ENCODE data around the gene CCDC196.
A peak's percentile ranks its signal among the peaks of the same experiment; 100 is the strongest.
"Not testable (repeated sequence)": the region's sequence is repeated elsewhere in the genome, so short reads cannot be mapped to it uniquely, and the experiment has no call there.

CCDC196 gene

GRCh38 chr14:66495218-66496098, 9.3 kb downstream of the CCDC196 start:
- DNase-seq (ENCODE audit: low spot score): peak; percentile 16

GRCh38 chr14:66496188-66496807, 10.1 kb downstream of the CCDC196 start:
- no peak for DNase-seq (ENCODE audit: low spot score)

GRCh38 chr14:66496911-66497310, 10.7 kb downstream of the CCDC196 start:
- no peak for DNase-seq (ENCODE audit: low spot score)

- DNase-seq (ENCODE audit: low spot score): no peak
These were observed 12.1 kb downstream of the CCDC196 start for GRCh38 chr14:66498311-66498710.

GRCh38 chr14:66501592-66501991, 15.4 kb downstream of the CCDC196 start:
- DNase-seq (ENCODE audit: low spot score): no peak

GRCh38 chr14:66502836-66503235, 16.7 kb downstream of the CCDC196 start:
- not testable (repeated sequence) for DNase-seq (ENCODE audit: low spot score)

- no peak for DNase-seq (ENCODE audit: low spot score)
These were observed 17.4 kb downstream of the CCDC196 start for GRCh38 chr14:66503532-66503931.

- DNase-seq (ENCODE audit: low spot score): no peak
These were observed 21.1 kb downstream of the CCDC196 start for GRCh38 chr14:66507181-66507721.

- peak; percentile 83 for DNase-seq (ENCODE audit: low spot score)
These were observed 21.8 kb downstream of the CCDC196 start, which contains the start of gene GPHN for GRCh38 chr14:66507722-66508546. TSS of gene GPHN (plus strand) at chr14:66508147.

- no peak for DNase-seq (ENCODE audit: low spot score)
These were observed 22.3 kb downstream of the CCDC196 start for GRCh38 chr14:66508547-66508845.

GRCh38 chr14:66508846-66509621, 22.9 kb downstream of the CCDC196 start:
- DNase-seq (ENCODE audit: low spot score): peak; percentile 12

- no peak for DNase-seq (ENCODE audit: low spot score)
These were observed 23.7 kb downstream of the CCDC196 start for GRCh38 chr14:66509874-66510273.

GRCh38 chr14:66511849-66512248, 25.7 kb downstream of the CCDC196 start:
- DNase-seq (ENCODE audit: low spot score): no peak

GRCh38 chr14:66514213-66514612, 28.0 kb downstream of the CCDC196 start:
- DNase-seq (ENCODE audit: low spot score): no peak

- DNase-seq (ENCODE audit: low spot score): no peak
These were observed 44.4 kb downstream of the CCDC196 start for GRCh38 chr14:66530526-66530925.

- no peak for DNase-seq (ENCODE audit: low spot score)
These were observed 52.9 kb downstream of the CCDC196 start for GRCh38 chr14:66539034-66539433.

- DNase-seq (ENCODE audit: low spot score): no peak
These were observed 53.9 kb downstream of the CCDC196 start for GRCh38 chr14:66540038-66540437.

GRCh38 chr14:66541627-66542026, 55.5 kb downstream of the CCDC196 start:
- DNase-seq (ENCODE audit: low spot score): no peak

GRCh38 chr14:66543996-66544395, 57.8 kb downstream of the CCDC196 start:
- no peak for DNase-seq (ENCODE audit: low spot score)

GRCh38 chr14:66545191-66545590, 59.0 kb downstream of the CCDC196 start:
- not testable (repeated sequence) for DNase-seq (ENCODE audit: low spot score)

- DNase-seq (ENCODE audit: low spot score): not testable (repeated sequence)
These were observed 59.6 kb downstream of the CCDC196 start for GRCh38 chr14:66545751-66546150.

All from HuH-7 (cell line).